Transverse colon (tissue), 4 donors: Measurements from ENCODE around the gene CFAP46. TPM values are rescaled to one million over a fixed set of nuclear protein-coding genes. Genes with fewer than 3 reads are reported as not detected.

ENCODE experiments used
- DNase-seq: peaks from one replicate; pipeline ENCODE4 v3.0.0-alpha.2; 2019
- H3K27ac ChIP-seq, 4 donors: fragments of 200-600 bp; sonication (generic); 2 replicates each; pipeline ENCODE4 v1.5.1; 2016 to 2018; ENCODE audit warnings: inconsistent platforms in 4 of 4
- H3K27me3 ChIP-seq: fragments of 200-600 bp; sonication (generic); 2 replicates; pipeline ENCODE4 v1.5.1; 2017; ENCODE audit warnings: inconsistent platforms
- H3K36me3 ChIP-seq, 4 donors: fragments of 200-600 bp; sonication (generic); 2 replicates each; pipeline ENCODE4 v1.5.1; 2017 to 2019; ENCODE audit warnings: inconsistent platforms in 4 of 4
- H3K4me1 ChIP-seq, 4 donors: fragments of 200-600 bp; sonication (generic); 2 replicates each; pipeline ENCODE4 v1.5.1; 2017 to 2020; ENCODE audit warnings: inconsistent platforms in 4 of 4
- H3K4me3 ChIP-seq, 4 donors: fragments of 200-600 bp; sonication (generic); 1 replicate in 1 of 4; 2 replicates in 3 of 4; pipeline versions ENCODE4 v1.5.1 to v1.6.1; 2017 to 2019; ENCODE audit warnings: inconsistent platforms in 4 of 4
- H3K9me3 ChIP-seq, 2 donors: fragments of 200-600 bp; sonication (generic); 2 replicates each; pipeline ENCODE4 v1.5.1; 2017 to 2019; ENCODE audit warnings: inconsistent platforms in 2 of 2
- CTCF ChIP-seq, 5 experiments: fragments of 200-600 bp in 3 of 5; fragments of 450-650 bp in 2 of 5; sonication (generic) in 3 of 5; IDR thresholded peaks; 1 replicate in 2 of 5; 2 replicates in 3 of 5; pipeline ENCODE4 v1.5.1; 2016 to 2017; ENCODE audit warnings: antibody characterized with exemption in 5 of 5, inconsistent platforms in 3 of 5, mild to moderate bottlenecking in 2 of 5, moderate library complexity in 1 of 5
- EP300 ChIP-seq: sonication (generic); formaldehyde crosslinking; IDR thresholded peaks from one replicate; pipeline ENCODE4 v1.6.1; 2017; ENCODE audit warnings: antibody characterized with exemption, low read depth
- POLR2A ChIP-seq: fragments of 450-650 bp; IDR thresholded peaks from one replicate; pipeline ENCODE4 v1.6.1; 2016; ENCODE audit warnings: antibody characterized with exemption, mild to moderate bottlenecking, moderate library complexity
- POLR2AphosphoS5 ChIP-seq, 3 donors: sonication (generic); formaldehyde crosslinking; IDR thresholded peaks; one replicate each; pipeline ENCODE4 v1.6.1; 2016; ENCODE audit warnings: antibody characterized with exemption in 3 of 3
- WGBS, 2 donors: methylation state at CpG; one replicate each; pipeline ENCODE4 v1.1.5; 2018; ENCODE audit warnings: low coverage in 1 of 2; 5-methylcytosine and 5-hydroxymethylcytosine counted together
- in situ Hi-C, 4 donors: fragments of 200-750 bp; cut with MboI; loops; one replicate each; pipeline versions ENCODE4 v1.15.0 to v1.15.1; 2017; ENCODE audit warnings: low sequenced_read_pairs in 3 of 4, low pct_ligation_motif_present in 1 of 4, low pct_unique_long_range_greater_than_20kb in 1 of 4
- intact Hi-C: fragments of 100-400 bp; cut with DNase I; formaldehyde crosslinking; loops from one replicate; pipeline ENCODE4 v1.15.1; 2023; ENCODE audit warnings: low total_unique reads
- total RNA-seq, 4 donors: library from RNA; depleted of rRNA; stranded (reverse); fragments of >200 nt; gene quantifications; one replicate each; pipeline ENCODE4 v1.1.0, GENCODE V29; 2016

Gene CFAP46
- total RNA-seq, 4 donors from 2014 or later, result not detected

- Histone ChIP-seq H3K9me3 (no peaks in the 10 kb centered on the region), H3K36me3 (no peaks in the 10 kb centered on the region), H3K4me3 (no peak overlapping the region), H3K4me1 (no peaks in the 10 kb centered on the region), H3K27ac (no peak overlapping the region), H3K27me3 (no peaks in the 10 kb centered on the region)
- 71 to 100% methylated on average over 1 to 28 of the region's 33 CpGs for WGBS, 2 donors
- TF ChIP-seq CTCF (IDR thresholded peaks at IDR 0.05) (no peak), POLR2A (no peak), EP300 (no peak), POLR2AphosphoS5 (IDR thresholded peaks at IDR 0.05) (no peak)
- peak; percentile 4 for DNase-seq
- intact Hi-C loops (no loop called here), in situ Hi-C loops (no loop called here)
These were observed 131.3 kb downstream of the CFAP46 start for GRCh38 chr10:132810807-132811700.

GRCh38 chr10:132810141-132810806 lies 132.1 kb downstream of the CFAP46 start:
- no peaks in the 10 kb centered on the region for H3K27me3 ChIP-seq
- no peak for DNase-seq
- in situ Hi-C loops, result no loop called here
- no peaks in the 10 kb centered on the region for H3K36me3 ChIP-seq
- intact Hi-C loops, result no loop called here
- TF ChIP-seq POLR2AphosphoS5 (IDR thresholded peaks at IDR 0.05) (no peak), CTCF (IDR thresholded peaks at IDR 0.05) (no peak), EP300 (no peak), POLR2A (no peak)
- H3K4me1 ChIP-seq, result no peaks in the 10 kb centered on the region
- H3K4me3 ChIP-seq, result no peak overlapping the region
- 82% methylated on average over 39 of the region's 39 CpGs; no CpG with 5 or more reads in 1 of the 2 donors for WGBS, 2 donors
- no peaks in the 10 kb centered on the region for H3K9me3 ChIP-seq
- H3K27ac ChIP-seq, result no peak overlapping the region

GRCh38 chr10:132809232-132810140 lies 132.9 kb downstream of the CFAP46 start:
- in situ Hi-C loops, result no loop called here
- DNase-seq, result no peak

More at GRCh38 chr10:132809232-132810140, 132.9 kb downstream of the CFAP46 start:
- WGBS, 2 donors, result 85% methylated on average over 38 of the region's 38 CpGs; no CpG with 5 or more reads in 1 of the 2 donors
- Histone ChIP-seq H3K36me3 (no peaks in the 10 kb centered on the region), H3K4me3 (no peak overlapping the region), H3K4me1 (no peaks in the 10 kb centered on the region), H3K27ac (no peak overlapping the region), H3K27me3 (no peaks in the 10 kb centered on the region), H3K9me3 (no peaks in the 10 kb centered on the region)
- intact Hi-C loops, result no loop called here
- no peak for TF ChIP-seq EP300
- no peak for TF ChIP-seq POLR2A
- no peak for TF ChIP-seq POLR2AphosphoS5 (IDR thresholded peaks at IDR 0.05)
- no peak for TF ChIP-seq CTCF (IDR thresholded peaks at IDR 0.05)
